Esophagus muscularis mucosa (tissue), 4 donors: ENCODE measurements around the gene NEXMIF. TPM values are rescaled to one million over a fixed set of nuclear protein-coding genes. Genes with fewer than 3 reads are reported as not detected.
A peak's percentile ranks its signal among the peaks of the same experiment; 100 is the strongest.
"Not testable (repeated sequence)": the region's sequence is repeated elsewhere in the genome, so short reads cannot be mapped to it uniquely, and the experiment has no call there.

Source experiments
- DNase-seq: peaks from one replicate; pipeline ENCODE4 v3.0.0-alpha.2; 2017; ENCODE audit errors: extremely low spot score
- H3K27ac ChIP-seq, 4 donors: fragments of 200-600 bp; sonication (generic); replicated peaks in 1 of 4; 1 replicate in 3 of 4; 2 replicates in 1 of 4; pipeline ENCODE4 v1.5.1; 2016 to 2019; ENCODE audit warnings: mild to moderate bottlenecking in 1 of 4
- H3K27me3 ChIP-seq, 4 donors: fragments of 200-600 bp; sonication (generic); one replicate each; pipeline versions ENCODE4 v1.5.1 to v1.6.0; 2016 to 2019
- H3K36me3 ChIP-seq, 4 donors: fragments of 200-600 bp; sonication (generic); one replicate each; pipeline ENCODE4 v1.5.1; 2016 to 2019
- H3K4me1 ChIP-seq, 4 donors: fragments of 200-600 bp; sonication (generic); one replicate each; pipeline ENCODE4 v1.5.1; 2016 to 2019
- H3K4me3 ChIP-seq, 4 donors: fragments of 200-600 bp; sonication (generic); 1 replicate in 2 of 4; 2 replicates in 2 of 4; pipeline ENCODE4 v1.5.1; 2016 to 2019; ENCODE audit warnings: mild to moderate bottlenecking in 4 of 4, moderate library complexity in 1 of 4
- H3K9me3 ChIP-seq, 4 donors: fragments of 200-600 bp; sonication (generic); 1 replicate in 3 of 4; 2 replicates in 1 of 4; pipeline ENCODE4 v1.5.1; 2016 to 2019
- CTCF ChIP-seq, 3 experiments: fragments of 200-600 bp in 2 of 3; fragments of 450-650 bp in 1 of 3; sonication (generic) in 2 of 3; IDR thresholded peaks; one replicate each; pipeline ENCODE4 v1.5.1; 2017 to 2019; ENCODE audit warnings: antibody characterized with exemption in 3 of 3, mild to moderate bottlenecking in 2 of 3, moderate library complexity in 1 of 3
- EP300 ChIP-seq: sonication (generic); formaldehyde crosslinking; IDR thresholded peaks from one replicate; pipeline ENCODE4 v1.6.1; 2017; ENCODE audit warnings: antibody characterized with exemption
- POLR2A ChIP-seq: fragments of 450-650 bp; IDR thresholded peaks from one replicate; pipeline ENCODE4 v1.6.1; 2017; ENCODE audit warnings: antibody characterized with exemption, moderate library complexity, mild to moderate bottlenecking, low read depth
- POLR2AphosphoS5 ChIP-seq, 2 donors: sonication (generic); formaldehyde crosslinking; IDR thresholded peaks; one replicate each; pipeline ENCODE4 v1.6.1; 2017; ENCODE audit warnings: antibody characterized with exemption in 2 of 2
- WGBS: methylation state at CpG from one replicate; pipeline ENCODE4 v1.1.5; 2018; 5-methylcytosine and 5-hydroxymethylcytosine counted together
- intact Hi-C: fragments of 100-400 bp; cut with DNase I; formaldehyde crosslinking; loops from one replicate; pipeline ENCODE4 v1.15.1; 2023
- total RNA-seq, 4 donors: library from RNA; depleted of rRNA; stranded (reverse); fragments of >200 nt; gene quantifications; one replicate each; pipeline versions ENCODE4 v1.1.0 to v1.2.1, GENCODE V29; 2016

Gene NEXMIF
- total RNA-seq, 4 donors from 2014 or later, result 5.0 to 7.8 (median 6.1) TPM

- H3K4me1 ChIP-seq, result no peaks in the 10 kb centered on the region
- no peaks in the 10 kb centered on the region for H3K27me3 ChIP-seq
- H3K36me3 ChIP-seq, result no peaks in the 10 kb centered on the region
- DNase-seq, result no peak
- TF ChIP-seq POLR2A, result no peak
- no peak for TF ChIP-seq EP300
- TF ChIP-seq CTCF (IDR thresholded peaks at IDR 0.05), result no peak
- TF ChIP-seq POLR2AphosphoS5 (IDR thresholded peaks at IDR 0.05), result no peak
- H3K27ac ChIP-seq, result no peak overlapping the region
- H3K9me3 ChIP-seq, result no peaks in the 10 kb centered on the region
- intact Hi-C loops, result no loop called here
- whole genome bisulfite sequencing, result 40% methylated on average over 1 of the region's 1 CpG
- no peak overlapping the region for H3K4me3 ChIP-seq
These were observed 143.7 kb downstream of the NEXMIF start for GRCh38 chrX:74781507-74782034.

GRCh38 chrX:74779175-74779574 lies 146.1 kb downstream of the NEXMIF start:
- Histone ChIP-seq H3K27ac (no peak overlapping the region), H3K4me3 (no peak overlapping the region), H3K36me3 (no peaks in the 10 kb centered on the region), H3K27me3 (no peaks in the 10 kb centered on the region), H3K9me3 (no peaks in the 10 kb centered on the region), H3K4me1 (no peaks in the 10 kb centered on the region)
- 60% methylated on average over 3 of the region's 3 CpGs for WGBS
- DNase-seq, result no peak
- intact Hi-C loops, result no loop called here
- TF ChIP-seq POLR2A, result no peak
- TF ChIP-seq EP300, result no peak
- no peak for TF ChIP-seq CTCF (IDR thresholded peaks at IDR 0.05)
- TF ChIP-seq POLR2AphosphoS5 (IDR thresholded peaks at IDR 0.05), result no peak

GRCh38 chrX:74774988-74775387 lies 150.3 kb downstream of the NEXMIF start:
- no peak for DNase-seq
- Histone ChIP-seq H3K27ac (no peak overlapping the region), H3K36me3 (no peaks in the 10 kb centered on the region), H3K9me3 (no peaks in the 10 kb centered on the region), H3K27me3 (no peaks in the 10 kb centered on the region), H3K4me3 (no peak overlapping the region), H3K4me1 (no peaks in the 10 kb centered on the region)
- whole genome bisulfite sequencing, result 52% methylated on average over 1 of the region's 1 CpG
- intact Hi-C loops, result no loop called here
- TF ChIP-seq CTCF (IDR thresholded peaks at IDR 0.05) (no peak), POLR2AphosphoS5 (IDR thresholded peaks at IDR 0.05) (no peak), POLR2A (no peak), EP300 (no peak)

- no peaks in the 10 kb centered on the region for H3K36me3 ChIP-seq
- intact Hi-C loops, result no loop called here
- peaks cover 0 to 18% (median 4%) of the 10 kb centered on the region in 4 donors for H3K4me1 ChIP-seq
- no peak for DNase-seq
- TF ChIP-seq POLR2AphosphoS5 (IDR thresholded peaks at IDR 0.05), result peak in 1 of 2 donors; percentile 44
- no peak for TF ChIP-seq CTCF (IDR thresholded peaks at IDR 0.05)
- H3K4me3 ChIP-seq, result no peak overlapping the region
- 57% methylated on average over 3 of the region's 3 CpGs for WGBS
- H3K9me3 ChIP-seq, result no peaks in the 10 kb centered on the region
- H3K27me3 ChIP-seq, result peaks cover 0 to 4% (median 0%) of the 10 kb centered on the region in 4 donors
- peak overlapping the region; percentile 48 to 77 (median 71) for H3K27ac ChIP-seq
These were observed 188.8 kb downstream of the NEXMIF start for GRCh38 chrX:74736450-74736849.

GRCh38 chrX:74705269-74705668 lies 220.0 kb downstream of the NEXMIF start:
- TF ChIP-seq POLR2A, result no peak
- no peak for TF ChIP-seq EP300
- no peak for TF ChIP-seq POLR2AphosphoS5 (IDR thresholded peaks at IDR 0.05)
- no peak for TF ChIP-seq CTCF (IDR thresholded peaks at IDR 0.05)
- Histone ChIP-seq H3K36me3 (no peaks in the 10 kb centered on the region), H3K4me3 (no peak overlapping the region), H3K27me3 (no peaks in the 10 kb centered on the region), H3K9me3 (no peaks in the 10 kb centered on the region), H3K27ac (no peak overlapping the region), H3K4me1 (no peaks in the 10 kb centered on the region)
- WGBS, result 82% methylated on average over 2 of the region's 2 CpGs
- intact Hi-C loops, result no loop called here
- DNase-seq, result no peak

GRCh38 chrX:74701343-74701742 lies 223.9 kb downstream of the NEXMIF start:
- WGBS, result 79% methylated on average over 2 of the region's 2 CpGs
- H3K4me3 ChIP-seq, H3K36me3 ChIP-seq, H3K27me3 ChIP-seq, H3K9me3 ChIP-seq, H3K4me1 ChIP-seq, intact Hi-C loops, H3K27ac ChIP-seq, DNase-seq: not testable (repeated sequence)
